Ectodermal cell (in vitro differentiated cells): Measurements from ENCODE around the gene SPNS2.
A peak's percentile ranks its signal among the peaks of the same experiment; 100 is the strongest.

ENCODE experiments used
- H3K27ac ChIP-seq: 2 replicates; pipeline ENCODE4 v1.7.0; 2013; ENCODE audit warnings: mild to moderate bottlenecking, low read depth, low read length; ENCODE audit not compliant: insufficient read depth, poor library complexity, severe bottlenecking
- H3K27me3 ChIP-seq: 2 replicates; pipeline ENCODE4 v1.7.0; 2013; ENCODE audit warnings: mild to moderate bottlenecking, low read length; ENCODE audit not compliant: insufficient read depth, control insufficient read depth, poor library complexity, severe bottlenecking
- H3K36me3 ChIP-seq: one replicate; pipeline ENCODE4 v1.7.0; 2013; ENCODE audit warnings: low read length; ENCODE audit not compliant: control insufficient read depth, insufficient read depth
- H3K4me1 ChIP-seq: one replicate; pipeline ENCODE4 v1.7.0; 2013; ENCODE audit warnings: low read length; ENCODE audit not compliant: control insufficient read depth, insufficient read depth
- H3K4me3 ChIP-seq: 2 replicates; pipeline ENCODE4 v1.7.0; 2013; ENCODE audit warnings: low read depth, low read length, control low read depth; ENCODE audit not compliant: insufficient read depth
- H3K9me3 ChIP-seq: 2 replicates; pipeline ENCODE4 v1.7.0; 2013; ENCODE audit warnings: mild to moderate bottlenecking, low read length, moderate library complexity; ENCODE audit not compliant: control insufficient read depth
- WGBS, 2 experiments: methylation state at CpG; one replicate each; pipeline ENCODE4 v1.1.7; 2013; ENCODE audit warnings: missing lambda C conversion rate in 2 of 2; 5-methylcytosine and 5-hydroxymethylcytosine counted together

The SPNS2 gene

DNA sequence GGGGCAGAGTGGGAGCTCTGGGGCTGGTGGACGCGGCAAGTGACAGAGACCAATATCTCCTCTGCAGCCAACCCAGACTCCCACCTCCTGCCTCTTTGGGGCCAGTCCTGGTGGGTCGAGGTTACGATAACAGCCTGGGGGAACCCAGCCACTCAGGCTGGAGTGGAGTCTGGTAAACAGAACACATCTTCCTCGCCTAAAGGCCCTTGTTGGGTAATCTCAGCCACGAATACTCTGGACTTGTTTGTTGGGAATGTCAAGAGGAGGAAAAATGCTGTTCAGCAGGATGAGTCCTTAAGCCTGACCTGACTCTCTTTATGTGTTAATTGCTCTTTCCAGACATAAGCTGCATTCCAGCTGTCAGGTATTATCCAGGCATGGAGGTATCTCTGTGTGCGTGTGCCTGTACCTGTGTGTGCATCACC lies 8.0 kb upstream of the SPNS2 start:
- no peaks in the 10 kb centered on the region for H3K27me3 ChIP-seq
- no peaks in the 10 kb centered on the region for H3K4me1 ChIP-seq
- no peaks in the 10 kb centered on the region for H3K9me3 ChIP-seq
- no peak overlapping the region for H3K4me3 ChIP-seq
- H3K27ac ChIP-seq: no peak overlapping the region
- 85% methylated on average over 7 of the region's 7 CpGs for WGBS, 2 experiments
- no peaks in the 10 kb centered on the region for H3K36me3 ChIP-seq

DNA sequence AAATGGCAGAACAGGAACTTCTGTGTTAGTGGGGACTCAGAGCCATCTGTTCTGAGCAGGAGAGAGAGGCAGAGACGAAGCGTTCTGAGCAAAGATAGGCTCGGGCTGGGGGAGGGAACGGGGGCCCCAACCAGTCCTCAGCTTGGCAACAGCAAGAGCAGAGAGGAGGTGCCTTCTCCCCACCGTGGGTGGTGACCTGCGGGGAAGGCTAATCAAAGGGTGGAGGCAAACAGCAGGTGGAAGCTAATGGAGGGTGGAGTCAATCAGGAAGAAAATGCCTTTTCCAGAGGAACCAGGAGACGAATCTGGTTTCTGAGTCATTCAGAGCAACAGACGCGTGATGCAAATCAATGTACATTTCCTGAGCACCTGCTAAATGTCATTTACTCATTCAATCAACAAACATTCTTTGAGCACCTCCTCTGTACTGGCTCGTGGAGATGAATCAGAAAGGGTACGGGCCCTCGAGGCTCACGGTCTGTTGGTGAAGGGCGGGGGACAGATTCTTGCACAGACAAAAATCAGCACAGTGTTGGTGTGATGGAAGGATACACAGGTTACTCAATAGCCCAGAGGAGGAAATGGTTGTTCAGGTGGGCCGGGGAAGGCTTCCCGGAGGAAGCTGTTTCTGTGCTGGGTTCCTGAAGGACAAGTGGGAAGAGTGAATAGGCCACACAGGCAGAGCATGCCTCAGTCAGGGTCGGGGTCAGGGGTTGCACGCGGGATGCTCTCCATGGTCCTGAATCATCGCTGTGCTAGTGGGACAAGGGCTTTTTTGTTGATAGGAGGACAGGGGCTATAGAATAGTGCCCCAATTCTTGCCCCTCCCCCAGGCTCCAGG lies 5.7 kb upstream of the SPNS2 start:
- Histone ChIP-seq H3K4me1 (peaks cover under 1% of the 10 kb centered on the region), H3K9me3 (no peaks in the 10 kb centered on the region), H3K36me3 (no peaks in the 10 kb centered on the region), H3K27ac (no peak overlapping the region), H3K4me3 (no peak overlapping the region), H3K27me3 (peaks cover 19% of the 10 kb centered on the region)
- WGBS, 2 experiments: 62% methylated on average over 20 of the region's 20 CpGs

DNA sequence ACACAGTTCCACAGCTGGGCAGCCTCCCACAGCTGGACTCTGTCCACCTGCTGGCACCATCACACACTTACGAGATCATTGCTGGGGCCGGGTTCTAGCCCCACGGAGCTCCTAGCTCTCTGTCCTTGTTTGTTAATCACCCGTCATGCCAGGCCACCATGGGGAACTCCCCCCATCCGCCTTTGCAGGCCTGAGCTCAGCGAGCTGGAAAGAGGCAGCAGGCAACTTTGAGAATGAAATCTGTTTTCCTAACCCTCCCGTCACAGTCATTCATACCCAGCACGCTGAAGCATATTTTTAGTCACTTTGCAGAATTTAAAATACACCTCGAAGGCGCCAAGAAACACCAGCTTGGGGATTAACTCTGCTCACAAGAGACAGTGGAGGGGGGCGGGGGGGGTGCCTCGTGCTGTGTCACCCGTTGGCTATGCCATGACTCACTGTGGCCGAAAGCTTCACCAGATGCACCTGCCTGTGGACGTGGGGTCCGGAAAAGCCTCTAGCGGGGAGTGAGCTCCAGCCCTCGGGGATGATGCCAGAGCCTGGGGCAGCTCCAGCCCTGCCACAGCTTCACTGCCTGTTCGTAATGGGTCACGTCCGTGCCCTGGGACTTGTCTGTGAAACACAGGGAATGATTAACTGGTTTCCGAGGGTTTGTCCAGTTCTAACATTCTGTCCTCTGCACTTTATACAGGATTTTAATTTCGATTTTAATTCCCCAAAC lies 1.4 kb upstream of the SPNS2 start:
- Histone ChIP-seq H3K4me1 (peaks cover 18% of the 10 kb centered on the region), H3K9me3 (no peaks in the 10 kb centered on the region), H3K4me3 (no peak overlapping the region), H3K27me3 (peaks cover 58% of the 10 kb centered on the region), H3K36me3 (no peaks in the 10 kb centered on the region), H3K27ac (no peak overlapping the region)
- WGBS, 2 experiments: 61 to 64% methylated on average over 23 of the region's 23 CpGs

DNA sequence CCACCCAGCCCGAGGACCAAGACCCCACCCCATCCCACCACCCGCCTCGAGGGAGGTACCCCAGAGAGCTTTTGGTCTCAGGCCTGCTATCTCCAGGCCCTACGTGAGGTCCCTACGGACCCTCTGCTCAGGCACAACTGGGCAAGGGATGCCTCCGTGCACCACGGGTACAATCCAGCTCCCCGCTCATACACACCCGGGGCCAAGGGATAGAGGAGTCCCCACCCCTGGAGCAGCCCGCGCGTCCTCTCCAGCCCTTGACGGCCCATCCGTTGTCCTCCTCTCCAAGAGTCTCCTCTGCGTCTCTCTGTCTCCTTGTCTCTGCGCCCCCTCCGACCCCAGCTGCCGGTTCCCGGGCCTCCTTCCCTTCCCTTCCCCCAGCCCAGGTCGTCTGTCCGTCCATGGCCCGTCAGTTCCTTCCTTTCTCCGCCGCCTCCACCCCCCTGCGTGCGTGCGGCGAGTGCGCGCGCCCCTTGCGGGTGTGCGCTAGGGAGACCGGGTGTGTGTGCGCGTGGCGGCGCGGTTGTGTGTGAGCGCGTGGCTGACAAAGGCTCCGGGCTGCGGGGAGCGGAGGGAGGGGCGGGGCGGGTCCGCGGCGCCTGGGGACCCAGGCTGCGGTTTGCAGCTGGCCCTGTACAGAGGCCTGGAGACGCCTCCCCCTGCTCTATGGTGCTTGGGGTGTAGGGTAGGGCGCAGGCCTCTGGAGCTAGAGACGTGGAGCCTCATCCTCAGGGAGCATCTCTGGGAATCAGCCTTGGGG lies 930 bp downstream of the SPNS2 start:
- peaks cover 58% of the 10 kb centered on the region for H3K27me3 ChIP-seq
- peaks cover 18% of the 10 kb centered on the region for H3K4me1 ChIP-seq
- WGBS, 2 experiments: 2% methylated on average over 53 of the region's 53 CpGs
- H3K4me3 ChIP-seq: peak overlapping the region; percentile 35
- no peak overlapping the region for H3K27ac ChIP-seq
- no peaks in the 10 kb centered on the region for H3K9me3 ChIP-seq
- H3K36me3 ChIP-seq: no peaks in the 10 kb centered on the region

DNA sequence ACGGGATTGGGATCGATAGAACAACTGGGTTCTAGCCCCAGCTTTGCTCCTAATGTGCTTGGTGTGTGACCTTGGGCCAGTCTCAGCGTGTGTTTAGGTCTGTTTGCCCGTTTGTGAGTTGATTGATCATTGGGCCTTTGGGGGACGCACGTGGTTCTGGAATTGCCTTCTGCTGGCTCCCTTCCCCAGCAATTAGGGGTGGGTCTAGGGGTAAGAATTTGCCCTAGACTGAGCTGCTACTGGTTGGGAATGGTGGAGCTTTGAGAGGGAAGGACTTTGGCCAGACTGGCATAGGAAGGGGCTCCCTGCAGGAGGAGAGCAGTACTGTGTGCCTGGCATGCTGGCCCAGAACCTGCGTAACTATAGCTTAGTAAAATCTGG lies 1.5 kb downstream of the SPNS2 start:
- no peaks in the 10 kb centered on the region for H3K36me3 ChIP-seq
- H3K4me3 ChIP-seq: peak overlapping the region; percentile 35
- H3K27ac ChIP-seq: no peak overlapping the region
- no peaks in the 10 kb centered on the region for H3K9me3 ChIP-seq
- H3K4me1 ChIP-seq: peaks cover 18% of the 10 kb centered on the region
- peaks cover 58% of the 10 kb centered on the region for H3K27me3 ChIP-seq
- WGBS, 2 experiments: 29 to 39% methylated on average over 6 to 7 of the region's 7 CpGs

DNA sequence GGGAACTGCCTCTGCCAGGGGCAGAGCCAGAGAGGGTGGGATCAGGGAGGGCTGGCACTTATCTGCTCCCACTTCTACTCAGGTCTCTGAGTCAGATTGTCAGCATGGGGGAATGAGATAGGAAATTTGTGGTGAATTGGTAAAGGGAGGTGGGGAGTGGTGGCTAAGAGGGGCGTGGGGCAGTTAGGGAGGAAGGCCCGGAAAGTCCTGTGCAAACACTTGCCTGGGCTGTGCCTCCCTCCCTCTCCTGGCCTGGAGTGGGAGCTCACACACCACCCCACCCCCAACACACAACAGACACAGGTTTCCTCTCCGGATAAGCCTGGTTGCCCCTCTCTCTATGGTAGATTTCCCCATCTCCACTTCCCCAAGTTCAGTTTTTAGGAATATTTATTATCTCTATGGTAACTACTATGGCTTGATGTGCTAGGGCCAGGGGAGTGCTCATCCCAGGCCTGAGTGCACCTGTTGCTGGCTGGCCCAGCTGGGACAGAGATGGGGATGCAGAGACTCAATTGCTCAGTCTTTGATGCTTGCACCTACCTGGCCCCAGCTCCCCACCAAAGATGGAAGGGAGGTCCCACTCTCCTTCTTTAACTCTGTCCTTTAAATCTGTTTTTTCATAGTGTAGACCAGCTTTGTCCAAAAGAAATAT lies 2.7 kb downstream of the SPNS2 start:
- WGBS, 2 experiments: 54 to 63% methylated on average over 3 of the region's 3 CpGs
- Histone ChIP-seq H3K27ac (no peak overlapping the region), H3K27me3 (peaks cover 55% of the 10 kb centered on the region), H3K4me1 (peaks cover 20% of the 10 kb centered on the region), H3K9me3 (no peaks in the 10 kb centered on the region), H3K4me3 (no peak overlapping the region), H3K36me3 (no peaks in the 10 kb centered on the region)

DNA sequence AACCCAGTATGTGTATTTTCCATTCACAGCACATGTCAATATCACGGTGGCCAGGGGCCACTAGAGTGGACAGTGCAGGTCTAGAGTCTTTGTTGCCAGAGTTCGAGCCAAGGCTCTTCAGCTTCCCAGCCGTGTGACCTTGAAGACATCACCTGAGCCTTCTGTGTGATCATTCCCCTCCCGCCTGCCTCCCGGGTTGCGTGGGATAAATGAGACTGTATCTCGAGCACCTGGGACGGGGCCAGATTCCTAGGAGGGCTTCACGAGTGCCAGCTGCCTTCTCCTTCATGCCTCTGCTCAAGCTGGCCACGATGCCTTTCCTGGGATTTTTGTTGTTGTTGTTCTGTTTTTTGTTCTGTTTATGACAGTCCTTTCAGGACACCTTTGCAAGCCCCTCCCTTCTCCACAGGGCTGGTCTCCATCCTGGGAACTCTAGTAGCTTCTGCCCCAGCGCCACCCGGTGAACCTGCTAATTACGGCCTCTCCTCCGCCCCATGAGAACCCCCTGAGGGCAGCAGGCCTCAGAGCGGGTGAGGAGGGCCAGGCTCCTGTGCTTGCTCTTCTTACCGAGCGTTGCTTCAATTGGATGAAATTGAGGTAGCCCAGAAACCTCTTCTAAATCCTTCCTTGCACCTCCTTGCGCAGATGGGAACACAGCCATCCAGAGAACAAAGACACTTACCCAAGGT lies 3.9 kb downstream of the SPNS2 start:
- Histone ChIP-seq H3K9me3 (no peaks in the 10 kb centered on the region), H3K27me3 (peaks cover 43% of the 10 kb centered on the region), H3K36me3 (no peaks in the 10 kb centered on the region), H3K4me1 (peaks cover 20% of the 10 kb centered on the region), H3K4me3 (no peak overlapping the region), H3K27ac (no peak overlapping the region)
- WGBS, 2 experiments: 84% methylated on average over 18 of the region's 18 CpGs

DNA sequence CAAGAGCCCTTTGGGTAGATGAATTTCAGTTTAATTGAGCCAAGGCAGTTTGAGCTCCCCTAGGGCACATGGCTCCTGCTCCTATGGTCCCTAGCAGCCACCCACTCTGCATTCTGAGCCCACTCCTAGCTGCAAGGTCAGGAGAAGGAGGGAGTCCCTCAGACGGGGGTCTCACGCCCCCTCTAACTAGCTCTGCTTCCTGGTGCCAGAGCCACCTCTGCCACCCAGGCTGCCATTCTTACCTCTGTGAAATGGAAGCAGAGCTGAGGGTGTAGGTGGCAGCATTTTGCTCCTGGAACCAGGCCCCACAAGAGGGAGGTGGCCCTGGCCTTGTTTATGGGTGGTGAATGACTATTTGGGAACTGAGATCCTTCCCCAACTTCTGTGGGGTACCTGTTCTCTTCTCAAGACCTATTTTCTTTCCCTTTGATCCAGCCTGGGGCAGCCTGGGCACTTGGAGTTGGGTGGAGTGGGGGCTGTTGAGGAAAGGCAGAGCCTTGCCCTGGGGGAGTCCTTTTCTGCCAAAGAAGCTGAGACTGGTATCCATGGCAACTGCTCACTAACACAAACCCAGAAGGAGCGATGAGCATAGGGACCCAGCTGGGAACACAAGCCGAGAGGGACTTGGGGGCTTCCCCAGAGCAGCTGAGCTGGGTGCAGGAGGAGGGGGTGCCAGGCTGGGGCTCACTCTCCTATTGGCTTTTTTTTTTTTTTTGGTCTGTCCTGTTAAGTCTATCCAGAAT lies 4.8 kb downstream of the SPNS2 start:
- 85 to 89% methylated on average over 4 of the region's 4 CpGs for WGBS, 2 experiments
- H3K36me3 ChIP-seq: no peaks in the 10 kb centered on the region
- H3K27me3 ChIP-seq: peaks cover 34% of the 10 kb centered on the region
- H3K27ac ChIP-seq: no peak overlapping the region
- H3K9me3 ChIP-seq: no peaks in the 10 kb centered on the region
- H3K4me3 ChIP-seq: no peak overlapping the region
- H3K4me1 ChIP-seq: peaks cover 15% of the 10 kb centered on the region

DNA sequence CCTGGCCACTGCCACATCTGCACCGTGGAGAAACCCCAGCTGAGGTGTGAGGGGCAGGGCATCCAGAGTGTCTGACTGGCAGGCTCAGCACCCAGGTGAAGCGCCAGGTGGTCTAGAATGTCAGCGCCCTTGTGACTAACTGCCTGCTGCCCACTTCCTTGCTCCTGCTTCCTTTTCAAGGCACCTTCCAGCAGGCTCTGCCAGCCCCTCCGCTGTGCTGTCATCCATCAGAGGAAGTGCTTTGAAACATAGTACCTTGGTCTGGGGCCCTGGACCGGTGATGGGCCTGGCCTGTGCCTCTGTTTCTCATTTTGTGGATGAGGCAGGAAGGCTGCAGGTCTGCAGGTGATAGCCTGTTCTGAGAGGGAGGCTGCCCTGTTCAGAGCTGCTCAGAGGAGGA lies 5.5 kb downstream of the SPNS2 start:
- Histone ChIP-seq H3K4me1 (peaks cover 14% of the 10 kb centered on the region), H3K27me3 (peaks cover 27% of the 10 kb centered on the region), H3K4me3 (no peak overlapping the region), H3K36me3 (no peaks in the 10 kb centered on the region), H3K9me3 (no peaks in the 10 kb centered on the region), H3K27ac (no peak overlapping the region)
- 92% methylated on average over 5 of the region's 5 CpGs for WGBS, 2 experiments
